Uterus (tissue), 2 donors: ENCODE measurements around the gene ZNF467.

Source experiments
- CTCF ChIP-seq, 4 experiments: fragments of 200-600 bp in 2 of 4; fragments of 450-650 bp in 2 of 4; sonication (generic) in 2 of 4; IDR thresholded peaks; one replicate each; pipeline ENCODE4 v1.5.1; 2016 to 2019; ENCODE audit warnings: antibody characterized with exemption in 4 of 4, mild to moderate bottlenecking in 2 of 4, moderate library complexity in 1 of 4
- POLR2A ChIP-seq, 2 donors: fragments of 450-650 bp; IDR thresholded peaks; one replicate each; pipeline ENCODE4 v1.6.1; 2016; ENCODE audit warnings: antibody characterized with exemption in 2 of 2, mild to moderate bottlenecking in 1 of 2, moderate library complexity in 1 of 2

- no peak for TF ChIP-seq CTCF (IDR thresholded peaks at IDR 0.05)
- TF ChIP-seq POLR2A (IDR thresholded peaks at IDR 0.05), result no peak
These were observed 45.1 kb upstream of the ZNF467 start for GRCh38 chr7:149818536-149818840.
